IMR-90 (cell line): ENCODE measurements around the gene DOCK2. TPM values are rescaled to one million over a fixed set of nuclear protein-coding genes. Genes with fewer than 3 reads are reported as not detected.

Experiments
- ATAC-seq: fragments of 200-7000 bp; cut with Tn5 transposase; 2 replicates; pipeline ENCODE4 v1.9.1; 2020; ENCODE audit warnings: low read depth, mild to moderate bottlenecking, moderate library complexity
- BruUV-seq: library from RNA; stranded (reverse); fragments of 400-500 nt; replicated peaks from 2 replicates; lab custom pipeline; 2021; lab: Mats Ljungman, UMichigan
- CTCF ChIA-PET: fragments of 300-600 bp; formaldehyde crosslinking; extraction: SDS; loops from one replicate; lab custom pipeline; 2021; ENCODE audit warnings: antibody characterized with exemption; lab: Yijun Ruan, JAX
- POLR2A ChIA-PET: fragments of 300-600 bp; sonication (Branson Sonifier 250); formaldehyde crosslinking; loops from one replicate; lab custom pipeline; 2022; ENCODE audit warnings: antibody characterized with exemption; ENCODE audit not compliant: unreplicated experiment; lab: Charles Lee
- DNase-seq: peaks from one replicate; pipeline ENCODE4 v3.0.0; 2013
- H2AFZ ChIP-seq: replicated peaks from 2 replicates; pipeline ENCODE3; 2013; ENCODE audit warnings: low read length, mild to moderate bottlenecking; ENCODE audit not compliant: poor library complexity
- H2AK5ac ChIP-seq: 2 replicates; pipeline ENCODE4 v1.6.1; 2013; ENCODE audit warnings: low read depth, low read length, inconsistent platforms
- H2AK9ac ChIP-seq: replicated peaks from 2 replicates; pipeline ENCODE3; 2013; ENCODE audit warnings: mild to moderate bottlenecking, low read depth, low read length, moderate library complexity; ENCODE audit not compliant: poor library complexity
- H2BK120ac ChIP-seq: 2 replicates; pipeline ENCODE4 v1.6.1; 2013; ENCODE audit warnings: low read depth, low read length, inconsistent platforms
- H2BK15ac ChIP-seq: 3 replicates; pipeline ENCODE4 v1.6.1; 2013; ENCODE audit warnings: low read depth, low read length, inconsistent platforms
- H2BK20ac ChIP-seq: 2 replicates; pipeline ENCODE4 v1.6.1; 2013; ENCODE audit warnings: low read depth, mild to moderate bottlenecking, inconsistent platforms, low read length, moderate library complexity
- H2BK5ac ChIP-seq: 2 replicates; pipeline ENCODE4 v1.6.1; 2013; ENCODE audit warnings: mild to moderate bottlenecking, low read depth, low read length, inconsistent platforms; ENCODE audit not compliant: poor library complexity, severe bottlenecking
- H3K14ac ChIP-seq: replicated peaks from 2 replicates; pipeline ENCODE4 v1.6.1; 2013; ENCODE audit warnings: low read depth, low read length, inconsistent platforms
- H3K18ac ChIP-seq: 2 replicates; pipeline ENCODE4 v1.6.1; 2013; ENCODE audit warnings: low read depth, low read length, control low read depth
- H3K23ac ChIP-seq: 2 replicates; pipeline ENCODE4 v1.6.1; 2013; ENCODE audit warnings: low read depth, low read length, inconsistent platforms
- H3K27ac ChIP-seq: 2 replicates; pipeline ENCODE4 v1.5.1; 2013; ENCODE audit warnings: mild to moderate bottlenecking, control low read depth, low read length; ENCODE audit not compliant: insufficient read depth
- H3K27me3 ChIP-seq: 2 replicates; pipeline ENCODE4 v1.6.1; 2013; ENCODE audit warnings: low read length; ENCODE audit not compliant: control insufficient read depth, insufficient read depth
- H3K36me3 ChIP-seq: 2 replicates; pipeline ENCODE4 v1.6.1; 2013; ENCODE audit warnings: low read length, mixed read lengths; ENCODE audit not compliant: control insufficient read depth, insufficient read depth
- H3K4ac ChIP-seq: 2 replicates; pipeline ENCODE4 v1.6.1; 2013; ENCODE audit warnings: low read depth, low read length, inconsistent platforms
- H3K4me1 ChIP-seq: 2 replicates; pipeline ENCODE4 v1.6.1; 2013; ENCODE audit warnings: low read length, mixed read lengths; ENCODE audit not compliant: control insufficient read depth, insufficient read depth
- H3K4me2 ChIP-seq: 2 replicates; pipeline ENCODE4 v1.6.1; 2013; ENCODE audit warnings: low read depth, mild to moderate bottlenecking, control low read depth, low read length, moderate library complexity
- H3K4me3 ChIP-seq: 2 replicates; pipeline ENCODE4 v1.5.1; 2013; ENCODE audit warnings: low read depth, mild to moderate bottlenecking, control low read depth, low read length, moderate library complexity; ENCODE audit not compliant: insufficient read depth
- H3K56ac ChIP-seq: 2 replicates; pipeline ENCODE4 v1.6.1; 2013; ENCODE audit warnings: low read length, inconsistent platforms; ENCODE audit not compliant: insufficient read depth; ENCODE audit errors: extremely low read depth
- H3K79me1 ChIP-seq, 2 experiments: 2 replicates each; pipeline ENCODE4 v1.6.1; 2013; ENCODE audit warnings: low read length in 2 of 2, inconsistent platforms in 1 of 2, low read depth in 1 of 2
- H3K9ac ChIP-seq: 2 replicates; pipeline ENCODE4 v1.6.1; 2013; ENCODE audit warnings: low read depth, low read length, control low read depth
- H3K9me1 ChIP-seq: 2 replicates; pipeline ENCODE4 v1.6.1; 2013; ENCODE audit warnings: low read length, inconsistent platforms; ENCODE audit not compliant: insufficient read depth
- H3K9me3 ChIP-seq: 2 replicates; pipeline ENCODE4 v1.6.1; 2013; ENCODE audit warnings: low read length; ENCODE audit not compliant: control insufficient read depth, insufficient read depth
- H4K20me1 ChIP-seq: 2 replicates; pipeline ENCODE4 v1.6.1; 2013; ENCODE audit warnings: low read length, inconsistent platforms; ENCODE audit not compliant: insufficient read depth
- H4K5ac ChIP-seq: 2 replicates; pipeline ENCODE4 v1.6.1; 2013; ENCODE audit warnings: mild to moderate bottlenecking, low read depth, low read length, control low read depth
- H4K8ac ChIP-seq, 2 experiments: 2 replicates each; pipeline ENCODE4 v1.6.1; 2013; ENCODE audit warnings: low read depth in 2 of 2, low read length in 2 of 2, control low read depth in 1 of 2, inconsistent platforms in 1 of 2
- H4K91ac ChIP-seq: 2 replicates; pipeline ENCODE4 v1.6.1; 2013; ENCODE audit warnings: low read depth, low read length, inconsistent platforms; ENCODE audit not compliant: insufficient read depth
- BHLHE40 ChIP-seq: fragments of 150-350 bp; IDR thresholded peaks from 2 replicates; pipeline ENCODE4 v1.6.1; 2016; ENCODE audit warnings: mild to moderate bottlenecking, low read depth, low read length
- CEBPB ChIP-seq: IDR thresholded peaks from 2 replicates; pipeline ENCODE4 v1.6.1; 2012; ENCODE audit warnings: low read depth, low read length, improper control_type of control experiment
- CHD1 ChIP-seq: IDR thresholded peaks from 2 replicates; pipeline ENCODE4 v1.6.1; 2012; ENCODE audit warnings: low read depth, low read length, improper control_type of control experiment
- CTCF ChIP-seq: conservative IDR thresholded peaks from 2 replicates; pipeline ENCODE4 v1.5.1; 2012; ENCODE audit warnings: mild to moderate bottlenecking, low read depth, low read length, improper control_type of control experiment
- ELK1 ChIP-seq: fragments of 150-350 bp; IDR thresholded peaks from 2 replicates; pipeline ENCODE4 v1.6.1; 2016; ENCODE audit warnings: low read depth, mild to moderate bottlenecking, low read length, moderate library complexity, borderline replicate concordance
- MAZ ChIP-seq: IDR thresholded peaks from 2 replicates; pipeline ENCODE4 v1.6.1; 2012; ENCODE audit warnings: low read depth, mild to moderate bottlenecking, low read length, improper control_type of control experiment, moderate library complexity, borderline replicate concordance
- MXI1 ChIP-seq: IDR thresholded peaks from 2 replicates; pipeline ENCODE4 v1.6.1; 2012; ENCODE audit warnings: low read depth, mild to moderate bottlenecking, low read length, moderate library complexity, borderline replicate concordance
- POLR2A ChIP-seq: IDR thresholded peaks from 2 replicates; pipeline ENCODE4 v1.6.1; 2012; ENCODE audit warnings: mild to moderate bottlenecking, low read depth, low read length
- RAD21 ChIP-seq: IDR thresholded peaks from 2 replicates; pipeline ENCODE4 v1.6.1; 2012; ENCODE audit warnings: low read length, improper control_type of control experiment
- RFX5 ChIP-seq: IDR thresholded peaks from 2 replicates; pipeline ENCODE4 v1.8.0; 2012; ENCODE audit warnings: low read depth, mild to moderate bottlenecking, low read length, moderate library complexity
- SMC3 ChIP-seq: fragments of 150-350 bp; IDR thresholded peaks from 2 replicates; pipeline ENCODE4 v1.6.1; 2016; ENCODE audit warnings: low read depth, mild to moderate bottlenecking, antibody characterized with exemption, low read length, moderate library complexity
- USF2 ChIP-seq: fragments of 150-350 bp; IDR thresholded peaks from 2 replicates; pipeline ENCODE4 v1.6.1; 2017; ENCODE audit warnings: mild to moderate bottlenecking, antibody characterized with exemption, low read length, low read depth
- WGBS, 2 experiments: methylation state at CpG; one replicate each; pipeline versions ENCODE4 v1.1.5 to v1.1.7; 2013; ENCODE audit warnings: missing lambda C conversion rate in 2 of 2; ENCODE audit not compliant: insufficient read length in 1 of 2; ENCODE audit errors: extremely low coverage in 2 of 2; 5-methylcytosine and 5-hydroxymethylcytosine counted together
- dilution Hi-C: fragments of 300-500 bp; cut with HindIII; formaldehyde crosslinking; loops from one replicate; pipeline ENCODE4 v1.14.3; 2018; ENCODE audit warnings: low sequenced_read_pairs; ENCODE audit not compliant: unreplicated experiment
- in situ Hi-C: fragments of 300-500 bp; cut with MboI; formaldehyde crosslinking; loops from 3 replicates; pipeline ENCODE4 v1.14.3; 2019; ENCODE audit warnings: low sequenced_read_pairs, inconsistent platforms, mixed read lengths
- intact Hi-C: fragments of 100-400 bp; cut with micrococcal nuclease; formaldehyde crosslinking; loops from 2 replicates; pipeline ENCODE4 v1.10.0; 2022
- polyA plus RNA-seq, 3 experiments: library from polyadenylated mRNA; depleted of rRNA; stranded (reverse); fragments of >200 nt; gene quantifications; 2 replicates each; pipeline ENCODE4 v1.2.3, GENCODE V29; 2012; ENCODE audit warnings: low replicate concordance in 1 of 3
- total RNA-seq: library from RNA; depleted of rRNA; stranded (reverse); fragments of >200 nt; gene quantifications from 2 replicates; pipeline ENCODE4 v1.2.3, GENCODE V29; 2012

DOCK2 gene
- total and polyA plus RNA-seq, 2 of the 4 experiments (the other 2 are of a cell fraction): 0.72 to 3.0 TPM

- in situ Hi-C loops: no loop called here
- Histone ChIP-seq H4K91ac (no peak overlapping the region), H4K8ac (no peak overlapping the region), H3K9me1 (peaks cover 8% of the 10 kb centered on the region), H4K5ac (no peak overlapping the region), H3K9me3 (no peaks in the 10 kb centered on the region), H3K27me3 (no peaks in the 10 kb centered on the region), H3K4ac (no peak overlapping the region), H3K4me3 (no peak overlapping the region), H4K20me1 (no peaks in the 10 kb centered on the region), H3K9ac (no peak overlapping the region), H3K27ac (no peak overlapping the region), H2BK15ac (no peak overlapping the region), H2AFZ (no peak overlapping the region), H3K14ac (no peak overlapping the region), H3K23ac (no peak overlapping the region), H3K4me2 (no peak overlapping the region), H3K18ac (no peak overlapping the region), H3K4me1 (peaks cover 2% of the 10 kb centered on the region), H3K56ac (no peak overlapping the region), H3K36me3 (no peaks in the 10 kb centered on the region), H2AK5ac (no peak overlapping the region), H2AK9ac (no peak overlapping the region), H2BK120ac (no peak overlapping the region), H2BK5ac (no peak overlapping the region), H2BK20ac (no peak overlapping the region), H3K79me1 (no peaks in the 10 kb centered on the region)
- WGBS, 2 experiments: no CpG with 5 or more reads among the region's 1 CpG
- BruUV-seq: no TSS peak
- no peak for DNase-seq
- ATAC-seq: no peak
- TF ChIP-seq MXI1 (no peak), MAZ (no peak), CHD1 (no peak), RAD21 (no peak), USF2 (no peak), ELK1 (no peak), POLR2A (no peak), SMC3 (no peak), CTCF (no peak), CEBPB (no peak), BHLHE40 (no peak), RFX5 (no peak)
- intact Hi-C loops: loop anchor here (5.0 kb wide), 1 partner anchor 51 kb away; no protein-coding TSS in a partner anchor
- CTCF ChIA-PET: no interaction called here
- POLR2A ChIA-PET: no interaction called here
- dilution Hi-C loops: no loop called here
Observed at GRCh38 chr5:169768416-169768815, 131.3 kb downstream of the DOCK2 start.
